H9 (cell line): ENCODE measurements around the gene LNPEP. TPM values are rescaled to one million over a fixed set of nuclear protein-coding genes. Genes with fewer than 3 reads are reported as not detected.

Source experiments
- DNase-seq: peaks from one replicate; pipeline ENCODE4 v3.0.0-alpha.2; 2017
- H2AFZ ChIP-seq: one replicate; pipeline ENCODE4 v1.6.1; 2013; ENCODE audit warnings: mild to moderate bottlenecking, low read length, control low read depth, moderate library complexity
- H2AK5ac ChIP-seq: 2 replicates; pipeline ENCODE4 v1.6.1; 2013; ENCODE audit warnings: low read length, control low read depth, mixed read lengths; ENCODE audit not compliant: insufficient read length
- H2BK120ac ChIP-seq: one replicate; pipeline ENCODE4 v1.6.1; 2013; ENCODE audit warnings: low read depth, mild to moderate bottlenecking, low read length, control low read depth, inconsistent platforms; ENCODE audit not compliant: poor library complexity, severe bottlenecking
- H2BK12ac ChIP-seq: 2 replicates; pipeline ENCODE4 v1.6.1; 2013; ENCODE audit warnings: low read length, control low read depth, mixed read lengths, low read depth; ENCODE audit not compliant: insufficient read length
- H2BK15ac ChIP-seq: 2 replicates; pipeline ENCODE4 v1.6.1; 2013; ENCODE audit warnings: low read depth, low read length, control low read depth
- H2BK20ac ChIP-seq: one replicate; pipeline ENCODE4 v1.6.1; 2013; ENCODE audit warnings: low read depth, mild to moderate bottlenecking, low read length, control low read depth, inconsistent platforms; ENCODE audit not compliant: poor library complexity, severe bottlenecking
- H2BK5ac ChIP-seq: 2 replicates; pipeline ENCODE4 v1.6.1; 2013; ENCODE audit warnings: low read length, control low read depth, mixed read lengths; ENCODE audit not compliant: insufficient read length
- H3K14ac ChIP-seq: 2 replicates; pipeline ENCODE4 v1.6.1; 2013; ENCODE audit warnings: low read length, control low read depth; ENCODE audit not compliant: insufficient read depth
- H3K18ac ChIP-seq: 2 replicates; pipeline ENCODE4 v1.6.1; 2013; ENCODE audit warnings: low read depth, mild to moderate bottlenecking, mixed read lengths, low read length, control low read depth; ENCODE audit not compliant: insufficient read length
- H3K23ac ChIP-seq: 2 replicates; pipeline ENCODE4 v1.6.1; 2013; ENCODE audit warnings: low read length, control low read depth, mixed read lengths, low read depth; ENCODE audit not compliant: insufficient read length
- H3K23me2 ChIP-seq: 2 replicates; pipeline ENCODE4 v1.6.1; 2013; ENCODE audit warnings: low read depth, mild to moderate bottlenecking, mixed read lengths, low read length, control low read depth; ENCODE audit not compliant: insufficient read length, poor library complexity, severe bottlenecking
- H3K27ac ChIP-seq: 2 replicates; pipeline ENCODE4 v1.5.1; 2013; ENCODE audit warnings: low read length, control low read depth, mixed read lengths, low read depth; ENCODE audit not compliant: insufficient read length
- H3K27me3 ChIP-seq: 2 replicates; pipeline ENCODE4 v1.6.1; 2013; ENCODE audit warnings: low read length, control low read depth, inconsistent platforms; ENCODE audit not compliant: insufficient read depth
- H3K4ac ChIP-seq: 2 replicates; pipeline ENCODE4 v1.6.1; 2013; ENCODE audit warnings: low read depth, mild to moderate bottlenecking, control low read depth, inconsistent platforms, low read length, moderate library complexity
- H3K4me1 ChIP-seq: 2 replicates; pipeline ENCODE4 v1.6.1; 2013; ENCODE audit warnings: low read length, control low read depth, inconsistent platforms; ENCODE audit not compliant: insufficient read depth
- H3K4me2 ChIP-seq: 2 replicates; pipeline ENCODE4 v1.6.1; 2013; ENCODE audit warnings: low read length, control low read depth, mixed read lengths; ENCODE audit not compliant: insufficient read length, insufficient read depth
- H3K56ac ChIP-seq: 2 replicates; pipeline ENCODE4 v1.6.1; 2013; ENCODE audit warnings: low read depth, mild to moderate bottlenecking, mixed read lengths, low read length, control low read depth; ENCODE audit not compliant: insufficient read length
- H3K79me1 ChIP-seq: 2 replicates; pipeline ENCODE4 v1.6.1; 2013; ENCODE audit warnings: low read depth, mild to moderate bottlenecking, moderate library complexity, low read length, control low read depth, inconsistent platforms; ENCODE audit not compliant: insufficient read depth, poor library complexity, severe bottlenecking
- H3K79me2 ChIP-seq: 2 replicates; pipeline ENCODE4 v1.6.1; 2013; ENCODE audit warnings: low read length, control low read depth, inconsistent platforms; ENCODE audit not compliant: insufficient read depth
- H3K9ac ChIP-seq: 2 replicates; pipeline ENCODE4 v1.6.1; 2013; ENCODE audit warnings: low read length, control low read depth, mixed read lengths; ENCODE audit not compliant: insufficient read length; ENCODE audit errors: extremely low read depth
- H3K9me3 ChIP-seq: one replicate; pipeline ENCODE4 v1.6.1; 2013; ENCODE audit warnings: low read depth, low read length, inconsistent platforms; ENCODE audit not compliant: control insufficient read depth
- H3T11ph ChIP-seq: one replicate; pipeline ENCODE4 v1.6.1; 2013; ENCODE audit warnings: mild to moderate bottlenecking, low read length, control low read depth, inconsistent platforms
- H4K20me1 ChIP-seq: one replicate; pipeline ENCODE4 v1.6.1; 2013; ENCODE audit not compliant: control insufficient read depth, insufficient read length, insufficient read depth
- H4K5ac ChIP-seq: 2 replicates; pipeline ENCODE4 v1.6.1; 2013; ENCODE audit warnings: low read depth, mild to moderate bottlenecking, mixed read lengths, low read length, control low read depth; ENCODE audit not compliant: insufficient read length
- H4K8ac ChIP-seq: replicated peaks from 2 replicates; pipeline ENCODE4 v1.6.1; 2013; ENCODE audit warnings: low read length, control low read depth, mixed read lengths, low read depth; ENCODE audit not compliant: insufficient read length
- H4K91ac ChIP-seq: 2 replicates; pipeline ENCODE4 v1.6.1; 2013; ENCODE audit warnings: low read depth, mild to moderate bottlenecking, moderate library complexity, mixed read lengths, low read length, control low read depth; ENCODE audit not compliant: insufficient read length
- H3K27ac Mint-ChIP-seq, 3 experiments: 2 replicates in 2 of 3; 3 replicates in 1 of 3; pipeline ENCODE4 v1.8.0; 2020 to 2021; ENCODE audit warnings: mixed read lengths in 3 of 3, mild to moderate bottlenecking in 1 of 3, moderate library complexity in 1 of 3
- H3K27me3 Mint-ChIP-seq: 2 replicates; pipeline ENCODE4 v1.8.0; 2021; ENCODE audit warnings: low read depth, mild to moderate bottlenecking, moderate library complexity, mixed read lengths
- H3K36me3 Mint-ChIP-seq, 3 experiments: 2 replicates in 2 of 3; 3 replicates in 1 of 3; pipeline ENCODE4 v1.8.0; 2020 to 2021; ENCODE audit warnings: low read depth in 3 of 3, mixed read lengths in 3 of 3; ENCODE audit not compliant: insufficient read depth in 1 of 3
- H3K4me1 Mint-ChIP-seq, 2 experiments: 2 replicates each; pipeline ENCODE4 v1.8.0; 2020; ENCODE audit warnings: mixed read lengths in 2 of 2
- H3K4me3 Mint-ChIP-seq, 2 experiments: 2 replicates in 1 of 2; 3 replicates in 1 of 2; pipeline ENCODE4 v1.8.0; 2020 to 2021; ENCODE audit warnings: mild to moderate bottlenecking in 2 of 2, mixed read lengths in 2 of 2, moderate library complexity in 1 of 2
- H3K9me3 Mint-ChIP-seq, 2 experiments: 2 replicates in 1 of 2; 3 replicates in 1 of 2; pipeline ENCODE4 v1.8.0; 2020; ENCODE audit warnings: mild to moderate bottlenecking in 2 of 2, mixed read lengths in 2 of 2, moderate library complexity in 1 of 2
- WGBS: extraction: QIAGEN DNeasy Blood & Tissue Kit; methylation state at CpG from one replicate; pipeline ENCODE4 v1.1.7; 2013; ENCODE audit warnings: missing lambda C conversion rate, low lambda C conversion rate, mixed read lengths; ENCODE audit not compliant: insufficient read length; ENCODE audit errors: extremely low coverage; 5-methylcytosine and 5-hydroxymethylcytosine counted together
- total RNA-seq: library from RNA; stranded (reverse); gene quantifications from 2 replicates; pipeline ENCODE4 v1.2.1, GENCODE V29; 2021
- TF ChIP-seq, protein P1 (sequence below): fragments of 200-600 bp; sonication (generic); conservative IDR thresholded peaks from 3 replicates; pipeline ENCODE4 v1.8.0; 2021; ENCODE audit warnings: antibody characterized with exemption, mild to moderate bottlenecking

Gene LNPEP
- total RNA-seq, 1 experiment from 2014 or later, result 4.1 TPM

DNA sequence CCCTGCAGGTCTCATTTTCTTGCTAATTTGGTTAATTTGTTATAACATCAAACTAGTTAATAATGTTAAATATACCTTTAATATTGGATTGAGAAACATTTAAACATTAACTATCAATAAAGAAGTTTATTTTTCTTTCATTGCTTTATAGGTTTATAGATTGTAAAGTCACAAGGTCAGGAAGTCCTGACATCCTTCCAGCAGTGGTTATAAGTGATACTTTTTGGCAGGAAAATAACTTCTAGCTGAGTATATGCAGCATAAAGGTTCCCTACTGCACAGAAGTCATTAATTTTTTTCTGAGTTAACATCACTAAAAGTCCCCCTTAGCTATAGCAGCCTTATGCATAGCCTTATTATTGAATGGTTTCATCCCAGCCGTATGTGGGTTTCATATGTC lies 85.5 kb downstream of the LNPEP start:
- Histone ChIP-seq H3T11ph (no peak overlapping the region), H3K27ac (no peak overlapping the region), H3K4me2 (no peak overlapping the region), H4K20me1 (no peaks in the 10 kb centered on the region), H3K23ac (no peak overlapping the region), H3K14ac (no peak overlapping the region), H4K91ac (no peak overlapping the region), H3K18ac (no peak overlapping the region), H2BK5ac (no peak overlapping the region), H2BK12ac (no peak overlapping the region), H3K9ac (no peak overlapping the region), H2BK20ac (no peak overlapping the region), H2AK5ac (no peak overlapping the region), H2BK120ac (no peak overlapping the region), H4K8ac (no peak overlapping the region), H3K27me3 (no peaks in the 10 kb centered on the region), H3K79me1 (no peaks in the 10 kb centered on the region), H3K79me2 (no peaks in the 10 kb centered on the region), H3K56ac (no peak overlapping the region), H2BK15ac (no peak overlapping the region), H4K5ac (no peak overlapping the region), H3K4ac (no peak overlapping the region), H3K9me3 (no peaks in the 10 kb centered on the region), H3K23me2 (no peaks in the 10 kb centered on the region), H3K4me1 (no peaks in the 10 kb centered on the region), H2AFZ (no peak overlapping the region)
- Mint-ChIP-seq H3K4me1 (peaks cover 6% of the 10 kb centered on the region in 2 experiments), H3K9me3 (no peaks in the 10 kb centered on the region), H3K36me3 (no peaks in the 10 kb centered on the region), H3K27ac (no peak overlapping the region; a peak in 1 of 7 replicates), H3K27me3 (no peaks in the 10 kb centered on the region), H3K4me3 (no peak overlapping the region)
- no peak for DNase-seq
- TF ChIP-seq, protein P1, sequence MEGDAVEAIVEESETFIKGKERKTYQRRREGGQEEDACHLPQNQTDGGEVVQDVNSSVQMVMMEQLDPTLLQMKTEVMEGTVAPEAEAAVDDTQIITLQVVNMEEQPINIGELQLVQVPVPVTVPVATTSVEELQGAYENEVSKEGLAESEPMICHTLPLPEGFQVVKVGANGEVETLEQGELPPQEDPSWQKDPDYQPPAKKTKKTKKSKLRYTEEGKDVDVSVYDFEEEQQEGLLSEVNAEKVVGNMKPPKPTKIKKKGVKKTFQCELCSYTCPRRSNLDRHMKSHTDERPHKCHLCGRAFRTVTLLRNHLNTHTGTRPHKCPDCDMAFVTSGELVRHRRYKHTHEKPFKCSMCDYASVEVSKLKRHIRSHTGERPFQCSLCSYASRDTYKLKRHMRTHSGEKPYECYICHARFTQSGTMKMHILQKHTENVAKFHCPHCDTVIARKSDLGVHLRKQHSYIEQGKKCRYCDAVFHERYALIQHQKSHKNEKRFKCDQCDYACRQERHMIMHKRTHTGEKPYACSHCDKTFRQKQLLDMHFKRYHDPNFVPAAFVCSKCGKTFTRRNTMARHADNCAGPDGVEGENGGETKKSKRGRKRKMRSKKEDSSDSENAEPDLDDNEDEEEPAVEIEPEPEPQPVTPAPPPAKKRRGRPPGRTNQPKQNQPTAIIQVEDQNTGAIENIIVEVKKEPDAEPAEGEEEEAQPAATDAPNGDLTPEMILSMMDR, result no peak
- WGBS, result no CpG with 5 or more reads among the region's 1 CpG
